Neural cell (in vitro differentiated cells): ENCODE measurements around the gene PLP2. TPM values are rescaled to one million over a fixed set of nuclear protein-coding genes. Genes with fewer than 3 reads are reported as not detected.
"Not testable (repeated sequence)": the region's sequence is repeated elsewhere in the genome, so short reads cannot be mapped to it uniquely, and the experiment has no call there.

Source experiments
- H2AFZ ChIP-seq: fragments of 200-600, 300-800 bp; sonication (generic), shearing (Covaris generic); 2 replicates; pipeline ENCODE4 v1.6.0; 2014; ENCODE audit warnings: low read depth, mild to moderate bottlenecking, antibody characterized with exemption, low read length, moderate library complexity
- H3F3A ChIP-seq: fragments of 200-600 bp; shearing (Covaris generic); 2 replicates; pipeline ENCODE4 v1.6.1; 2016; ENCODE audit warnings: mild to moderate bottlenecking, moderate library complexity, mixed read lengths, antibody characterized with exemption, low read length; ENCODE audit not compliant: insufficient read depth, poor library complexity, severe bottlenecking
- H3K27ac ChIP-seq: fragments of 200-600, 300-800 bp; sonication (generic), shearing (Covaris generic); 2 replicates; pipeline ENCODE4 v1.5.1; 2014; ENCODE audit warnings: mild to moderate bottlenecking, low read length, moderate library complexity
- H3K27me3 ChIP-seq: fragments of 300-800, 200-600 bp; sonication (generic), shearing (Covaris generic); 2 replicates; pipeline ENCODE4 v1.6.0; 2014; ENCODE audit warnings: mild to moderate bottlenecking, low read depth, low read length, moderate library complexity; ENCODE audit not compliant: insufficient read depth
- H3K36me3 ChIP-seq: fragments of 300-800, 200-600 bp; sonication (generic), shearing (Covaris generic); 2 replicates; pipeline ENCODE4 v1.5.1; 2014; ENCODE audit warnings: mild to moderate bottlenecking, antibody characterized with exemption, low read length, moderate library complexity; ENCODE audit not compliant: insufficient read depth
- H3K4me2 ChIP-seq: fragments of 300-800, 200-600 bp; sonication (generic), shearing (Covaris generic); 2 replicates; pipeline ENCODE4 v1.6.0; 2014; ENCODE audit warnings: mild to moderate bottlenecking, low read length
- H3K4me3 ChIP-seq: fragments of 300-800, 200-600 bp; sonication (generic), shearing (Covaris generic); 2 replicates; pipeline ENCODE4 v1.5.1; 2014; ENCODE audit warnings: mild to moderate bottlenecking, low read length, moderate library complexity
- H3K79me2 ChIP-seq: fragments of 200-600 bp; shearing (Covaris generic); replicated peaks from 2 replicates; pipeline ENCODE4 v1.6.0; 2014; ENCODE audit warnings: mild to moderate bottlenecking, low read length, moderate library complexity; ENCODE audit not compliant: insufficient read depth
- H3K9ac ChIP-seq: fragments of 300-800, 200-600 bp; sonication (generic), shearing (Covaris generic); 2 replicates; pipeline ENCODE4 v1.6.1; 2016; ENCODE audit warnings: mild to moderate bottlenecking, low read length, mixed read lengths
- H3K9me2 ChIP-seq: fragments of 200-600 bp; shearing (Covaris generic); 2 replicates; pipeline ENCODE4 v1.6.1; 2016; ENCODE audit warnings: mild to moderate bottlenecking, low read length, mixed read lengths; ENCODE audit not compliant: insufficient read depth
- H3K9me3 ChIP-seq: fragments of 200-600, 300-800 bp; sonication (generic), shearing (Covaris generic); 2 replicates; pipeline ENCODE4 v1.6.1; 2016; ENCODE audit warnings: mild to moderate bottlenecking, mixed run types, low read length, moderate library complexity, mixed read lengths
- H4K20me1 ChIP-seq: fragments of 200-600 bp; shearing (Covaris generic); 2 replicates; pipeline ENCODE4 v1.6.1; 2016; ENCODE audit warnings: mild to moderate bottlenecking, mixed run types; ENCODE audit not compliant: insufficient read depth
- CTCF ChIP-seq: fragments of 450-650 bp; IDR thresholded peaks from 2 replicates; pipeline ENCODE4 v1.5.1; 2014; ENCODE audit warnings: antibody characterized with exemption, mild to moderate bottlenecking, moderate library complexity; ENCODE audit not compliant: poor library complexity, severe bottlenecking
- EP300 ChIP-seq: fragments of 450-650 bp; conservative IDR thresholded peaks from 2 replicates; pipeline ENCODE4 v1.6.1; 2014; ENCODE audit warnings: antibody characterized with exemption, mild to moderate bottlenecking, moderate library complexity; ENCODE audit not compliant: poor library complexity, severe bottlenecking
- EZH2 ChIP-seq: fragments of 200-600, 300-800 bp; shearing (Covaris generic), sonication (generic); IDR thresholded peaks from 2 replicates; pipeline ENCODE4 v1.6.1; 2014; ENCODE audit warnings: antibody characterized with exemption, low read length, borderline replicate concordance, mild to moderate bottlenecking; ENCODE audit not compliant: insufficient read depth, poor library complexity, severe bottlenecking
- MXI1 ChIP-seq: fragments of 450-650 bp; conservative IDR thresholded peaks from 2 replicates; pipeline ENCODE4 v1.6.1; 2014; ENCODE audit warnings: antibody characterized with exemption, mild to moderate bottlenecking; ENCODE audit not compliant: poor library complexity, severe bottlenecking
- POLR2AphosphoS5 ChIP-seq: IDR thresholded peaks from 2 replicates; pipeline ENCODE4 v1.6.1; 2012
- RAD21 ChIP-seq: fragments of 450-650 bp; conservative IDR thresholded peaks from 2 replicates; pipeline ENCODE4 v1.6.1; 2014; ENCODE audit warnings: antibody characterized with exemption, mild to moderate bottlenecking, moderate library complexity
- REST ChIP-seq: IDR thresholded peaks from 2 replicates; pipeline ENCODE4 v1.6.1; 2012; ENCODE audit warnings: borderline replicate concordance
- SMC3 ChIP-seq: fragments of 450-650 bp; conservative IDR thresholded peaks from 2 replicates; pipeline ENCODE4 v1.6.1; 2014; ENCODE audit warnings: antibody characterized with exemption, mild to moderate bottlenecking, moderate library complexity; ENCODE audit not compliant: poor library complexity
- TAF1 ChIP-seq: IDR thresholded peaks from 2 replicates; pipeline ENCODE4 v1.6.1; 2012; ENCODE audit warnings: low read depth
- polyA plus RNA-seq: library from polyadenylated mRNA; depleted of rRNA; stranded (reverse); fragments of >200 nt; gene quantifications from 2 replicates; pipeline ENCODE4 v1.2.3, GENCODE V29; 2014

The PLP2 gene
- polyA plus RNA-seq, 1 donor from 2014 or later = not detected

GRCh38 chrX:49147282-49147681 is 24.4 kb upstream of the PLP2 start:
- no peak overlapping the region for H3K4me3 ChIP-seq
- no peaks in the 10 kb centered on the region for H3F3A ChIP-seq
- TF ChIP-seq SMC3 (no peak), TAF1 (no peak), MXI1 (no peak), REST (no peak), EP300 (no peak), CTCF (no peak), RAD21 (no peak)
- H3K79me2 ChIP-seq = no peaks in the 10 kb centered on the region
- H3K9me2 ChIP-seq = no peaks in the 10 kb centered on the region
- H2AFZ ChIP-seq = no peak overlapping the region
- H3K4me2 ChIP-seq = no peak overlapping the region
- no peaks in the 10 kb centered on the region for H3K36me3 ChIP-seq
- H3K27ac ChIP-seq = no peak overlapping the region
- H3K9ac ChIP-seq = no peak overlapping the region
- H4K20me1 ChIP-seq = no peaks in the 10 kb centered on the region
- H3K9me3 ChIP-seq = no peaks in the 10 kb centered on the region
- no peaks in the 10 kb centered on the region for H3K27me3 ChIP-seq

GRCh38 chrX:49147936-49148335 is 23.8 kb upstream of the PLP2 start:
- no peak overlapping the region for H3K4me3 ChIP-seq
- no peak for TF ChIP-seq POLR2AphosphoS5
- TF ChIP-seq TAF1 = no peak
- TF ChIP-seq MXI1 = no peak
- no peak for TF ChIP-seq EP300
- no peak for TF ChIP-seq EZH2
- no peak for TF ChIP-seq RAD21
- no peak overlapping the region for H2AFZ ChIP-seq
- H3K27ac ChIP-seq = no peak overlapping the region
- H3K9me2 ChIP-seq = no peaks in the 10 kb centered on the region
- H4K20me1 ChIP-seq = no peaks in the 10 kb centered on the region
- no peak overlapping the region for H3K4me2 ChIP-seq
- H3K9ac ChIP-seq = no peak overlapping the region
- no peaks in the 10 kb centered on the region for H3F3A ChIP-seq
- H3K36me3 ChIP-seq = no peaks in the 10 kb centered on the region
- H3K27me3 ChIP-seq = no peaks in the 10 kb centered on the region
- H3K79me2 ChIP-seq = no peaks in the 10 kb centered on the region
- H3K9me3 ChIP-seq = no peaks in the 10 kb centered on the region

- not testable (repeated sequence) for H3K9me2 ChIP-seq, H2AFZ ChIP-seq, H3K4me3 ChIP-seq, H4K20me1 ChIP-seq, H3F3A ChIP-seq, H3K36me3 ChIP-seq, H3K27me3 ChIP-seq, H3K27ac ChIP-seq, H3K9ac ChIP-seq, H3K4me2 ChIP-seq, H3K79me2 ChIP-seq, H3K9me3 ChIP-seq
Observed at GRCh38 chrX:49148390-49149100, 23.2 kb upstream of the PLP2 start.

- not testable (repeated sequence) for H3K9me2 ChIP-seq, H3K27ac ChIP-seq, H3K27me3 ChIP-seq, H3K36me3 ChIP-seq, H3K4me3 ChIP-seq, H3K4me2 ChIP-seq, H4K20me1 ChIP-seq, H3K9ac ChIP-seq, H2AFZ ChIP-seq, H3K79me2 ChIP-seq, H3K9me3 ChIP-seq, H3F3A ChIP-seq
Observed at GRCh38 chrX:49149291-49149690, 22.4 kb upstream of the PLP2 start.
